Measurements from ENCODE around the gene TRAPPC6A.
A peak's percentile ranks its signal among the peaks of the same experiment; 100 is the strongest.

Gene TRAPPC6A

GRCh38 chr19:45125975-45126493 lies 52.0 kb downstream of the TRAPPC6A start:
- peak; percentile 82 for DNase-seq

DNA sequence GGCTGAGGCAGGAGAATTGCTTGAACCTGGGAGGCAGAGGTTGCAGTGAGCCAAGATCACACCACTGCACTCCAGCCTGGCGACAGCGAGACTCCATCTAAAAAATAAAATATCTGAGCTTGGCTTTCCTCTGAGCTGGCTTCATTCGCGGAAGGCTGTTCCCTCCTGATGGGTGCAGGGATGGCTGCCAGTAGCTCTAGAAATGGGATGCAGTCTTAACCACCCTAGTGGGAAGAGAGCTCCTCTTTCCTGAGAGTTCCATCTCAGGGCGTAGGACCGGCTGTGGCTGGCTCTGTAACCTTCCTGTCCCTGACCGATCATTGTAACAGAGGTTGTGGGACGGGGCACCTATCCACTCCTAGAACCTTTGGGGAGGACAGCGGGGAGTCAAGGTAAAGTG lies 52.7 kb downstream of the TRAPPC6A start:
- no peak for DNase-seq

- DNase-seq = no peak
These were observed 54.0 kb downstream of the TRAPPC6A start for GRCh38 chr19:45124021-45124420.

DNA sequence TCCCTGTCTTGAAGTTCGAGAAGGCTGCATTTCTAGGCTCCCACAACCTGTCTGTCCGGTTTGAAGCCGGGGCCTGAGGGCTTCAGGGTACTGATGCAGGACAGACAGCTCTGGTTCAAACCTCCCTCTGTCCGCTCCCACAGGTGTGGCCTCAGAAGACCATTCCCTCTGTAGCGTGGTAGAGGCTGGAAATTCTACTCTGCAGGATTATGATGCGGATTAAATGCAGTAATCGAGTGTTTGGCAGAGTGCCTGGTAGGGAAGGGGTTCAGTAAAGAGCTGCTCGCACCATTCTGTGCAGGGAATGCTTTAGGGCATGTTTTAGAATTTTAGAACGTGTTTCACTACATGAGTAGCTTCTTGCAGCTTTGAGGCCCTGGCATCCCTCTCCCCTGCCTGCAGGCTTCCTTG lies 54.6 kb downstream of the TRAPPC6A start:
- DNase-seq = no peak

GRCh38 chr19:45122832-45123231 lies 55.2 kb downstream of the TRAPPC6A start:
- DNase-seq = no peak

GRCh38 chr19:45121827-45122345 lies 56.2 kb downstream of the TRAPPC6A start:
- DNase-seq = no peak

DNA sequence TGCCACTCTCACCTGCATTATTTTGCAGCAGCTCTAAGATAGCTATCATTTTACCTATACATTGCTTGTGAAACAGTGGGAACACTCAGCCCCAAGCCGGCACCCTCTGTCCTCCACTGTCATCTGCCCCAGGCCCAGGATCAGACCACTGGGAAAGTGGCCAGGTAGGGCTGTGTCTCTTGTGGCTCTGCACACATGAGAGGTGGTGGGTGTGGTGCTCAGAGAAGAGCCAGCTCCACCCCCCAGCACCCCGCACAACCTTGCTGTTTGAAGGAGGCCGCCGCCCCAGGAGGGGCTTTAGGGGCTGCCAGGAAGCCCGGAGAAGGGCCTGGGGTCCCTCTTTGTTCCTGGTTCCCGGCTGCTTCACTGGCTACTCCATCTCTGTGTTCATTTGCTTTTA lies 58.5 kb downstream of the TRAPPC6A start:
- DNase-seq = no peak

GRCh38 chr19:45118591-45119355 lies 59.3 kb downstream of the TRAPPC6A start:
- DNase-seq = peak; percentile 56

DNA sequence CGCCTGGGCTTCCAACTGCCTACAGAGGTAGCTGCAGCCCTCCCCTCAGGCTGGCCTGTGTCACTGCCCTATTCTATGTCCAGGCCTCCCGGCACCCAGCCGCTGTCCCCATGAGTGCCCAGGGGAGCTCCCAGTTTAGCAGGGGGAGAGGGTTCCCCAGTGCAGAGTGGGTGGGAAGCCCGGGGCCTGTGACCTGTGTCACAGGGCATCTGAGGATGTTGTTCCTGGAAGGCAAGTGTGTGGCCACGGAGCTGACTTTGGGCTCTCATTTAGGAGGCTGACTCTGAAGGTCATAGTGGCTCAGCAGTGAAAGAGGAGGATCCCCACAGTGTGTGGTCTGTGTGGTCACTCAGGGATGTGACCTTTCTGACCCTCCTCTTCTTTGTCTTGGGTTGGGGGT lies 59.9 kb downstream of the TRAPPC6A start:
- DNase-seq = no peak

GRCh38 chr19:45117671-45118070 lies 60.4 kb downstream of the TRAPPC6A start:
- DNase-seq = no peak

DNA sequence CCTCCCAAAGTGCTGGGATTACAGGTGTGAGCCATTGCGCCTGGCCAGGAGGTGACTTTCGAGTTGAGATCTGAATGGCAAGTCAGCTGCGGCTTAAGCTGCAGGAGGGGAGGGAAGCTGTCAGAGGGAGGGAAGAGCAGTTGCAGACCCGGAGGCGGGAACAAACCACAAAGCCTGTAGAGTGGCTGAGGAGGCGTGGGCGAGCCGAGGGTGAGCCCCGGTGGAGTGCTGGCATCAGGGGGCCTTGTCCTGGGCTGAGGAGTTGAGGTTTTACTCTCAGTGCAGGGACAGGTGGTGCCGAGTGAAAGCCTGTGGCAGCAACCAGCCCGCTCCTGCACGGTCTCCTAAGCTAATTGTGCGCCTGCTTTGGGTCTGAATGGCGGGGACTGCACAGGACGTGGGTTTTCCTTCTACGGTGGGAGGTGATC lies 60.9 kb downstream of the TRAPPC6A start:
- peak; percentile 91 for DNase-seq

- DNase-seq = no peak
These were observed 62.0 kb downstream of the TRAPPC6A start for GRCh38 chr19:45115809-45116615.

DNA sequence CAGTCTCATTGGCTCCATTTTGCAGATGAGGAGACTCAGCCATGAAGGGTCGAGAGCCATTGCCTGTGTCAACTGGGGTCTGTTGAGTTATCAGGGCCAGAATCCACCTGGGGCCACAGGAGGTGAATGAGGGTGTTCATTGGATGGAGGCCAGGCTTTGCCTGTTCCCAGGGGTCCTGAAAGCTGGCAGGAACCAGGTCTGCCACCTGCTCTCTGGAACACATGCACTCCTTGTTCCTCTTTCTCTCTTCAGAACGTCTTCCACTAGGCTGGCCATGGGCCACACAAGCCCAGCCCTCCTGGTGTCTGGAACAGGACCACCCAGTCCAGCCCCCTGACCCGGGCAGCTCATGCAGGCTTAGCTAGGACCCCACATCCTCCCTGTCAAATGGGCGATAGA lies 63.9 kb downstream of the TRAPPC6A start:
- DNase-seq = no peak

GRCh38 chr19:45113628-45114027 lies 64.4 kb downstream of the TRAPPC6A start:
- DNase-seq = no peak

Data from hematopoietic multipotent progenitor cell treated with erythropoietin and hydrocortisone succinate and interleukin-3 and kit ligand, for 4 days (in vitro differentiated cells).